KOPT-K1 (cell line): ENCODE data around the gene TMEM119.

Experiments used
- H3K27ac ChIP-seq: fragments of 200-600 bp; sonication (generic); 2 replicates; pipeline ENCODE4 v1.5.1; 2016; ENCODE audit warnings: antibody characterized with exemption, mild to moderate bottlenecking, low read depth, low read length; ENCODE audit not compliant: poor library complexity, severe bottlenecking
- H3K36me3 ChIP-seq: fragments of 200-600 bp; sonication (generic); 2 replicates; pipeline ENCODE4 v1.5.1; 2017; ENCODE audit warnings: antibody characterized with exemption, mild to moderate bottlenecking, low read length, moderate library complexity; ENCODE audit not compliant: insufficient read depth
- H3K9me3 ChIP-seq: fragments of 200-600 bp; sonication (generic); 2 replicates; pipeline ENCODE4 v1.5.1; 2017; ENCODE audit warnings: antibody characterized with exemption, low read length, mild to moderate bottlenecking; ENCODE audit not compliant: insufficient read depth, poor library complexity, severe bottlenecking

TMEM119 gene

DNA sequence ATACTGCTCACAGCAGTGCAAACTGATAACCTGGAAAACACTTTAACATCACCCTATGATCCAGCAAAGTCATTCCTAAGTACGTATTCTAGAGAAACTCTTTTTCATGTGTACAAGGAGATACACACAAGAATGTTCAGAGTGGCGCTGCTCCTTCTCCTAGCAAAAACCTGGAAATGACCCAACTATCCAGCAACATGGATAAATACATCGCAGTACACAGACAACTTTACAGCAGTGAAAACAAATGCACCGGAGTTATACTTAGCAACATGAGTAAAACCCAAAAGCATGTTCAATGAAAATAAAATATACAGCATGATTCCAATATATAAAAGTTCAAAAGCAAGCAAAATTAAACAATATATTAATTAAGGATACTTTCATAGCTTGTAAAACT, 55.6 kb downstream of the TMEM119 start:
- H3K27ac ChIP-seq, result no peak overlapping the region
- H3K36me3 ChIP-seq, result peaks cover 98% of the 10 kb centered on the region
- H3K9me3 ChIP-seq, result no peaks in the 10 kb centered on the region
